Measurements from ENCODE around the gene SOST. TPM values are rescaled to one million over a fixed set of nuclear protein-coding genes. Genes with fewer than 3 reads are reported as not detected.
A peak's percentile ranks its signal among the peaks of the same experiment; 100 is the strongest.

The SOST gene
- total RNA-seq, 1 donor from 2014 or later, result not detected

- H3K36me3 Mint-ChIP-seq (ENCODE audit: low read depth, unreplicated experiment), result peaks cover 26% of the 10 kb centered on the region
- Histone ChIP-seq H3K4me1 (ENCODE audit: insufficient read depth, low read length) (no peaks in the 10 kb centered on the region), H3K27ac (ENCODE audit: low read depth, low read length) (no peak overlapping the region), H3K79me2 (ENCODE audit: insufficient read depth, low read length) (no peaks in the 10 kb centered on the region), H2AFZ (ENCODE audit: low read depth, low read length) (no peak overlapping the region), H4K20me1 (ENCODE audit: insufficient read depth, low read length) (peaks cover 37% of the 10 kb centered on the region), H3K27me3 (ENCODE audit: insufficient read depth, low read length) (no peaks in the 10 kb centered on the region), H3K4me3 (ENCODE audit: insufficient read depth, low read depth, low read length) (no peak overlapping the region), H3K4me2 (ENCODE audit: low read length) (no peak overlapping the region), H3K9ac (ENCODE audit: low read length) (no peak overlapping the region), H3K9me3 (ENCODE audit: insufficient read depth, low read depth, low read length) (no peaks in the 10 kb centered on the region), H3K36me3 (ENCODE audit: insufficient read depth, low read length) (peaks cover 36% of the 10 kb centered on the region)
- no peaks in the 10 kb centered on the region for H3K27me3 Mint-ChIP-seq (ENCODE audit: low read depth, unreplicated experiment)
- H3K4me3 Mint-ChIP-seq (ENCODE audit: unreplicated experiment), result no peak overlapping the region
- no peaks in the 10 kb centered on the region for H3K4me1 Mint-ChIP-seq (ENCODE audit: low read depth, unreplicated experiment)
- no peak for DNase-seq (ENCODE audit: low read depth)
- TF ChIP-seq EZH2 (IDR thresholded peaks at IDR 0.05; ENCODE audit: insufficient read depth, low read length) (no peak), CTCF (IDR thresholded peaks at IDR 0.05; ENCODE audit: insufficient read depth, low read depth, low read length) (no peak)
- no peaks in the 10 kb centered on the region for H3K9me3 Mint-ChIP-seq (ENCODE audit: unreplicated experiment)
- no peak for FAIRE-seq
- no peak overlapping the region for H3K27ac Mint-ChIP-seq (ENCODE audit: unreplicated experiment)
Measured at GRCh38 chr17:43769426-43769825, 10.8 kb upstream of the SOST start.

- FAIRE-seq (no peak), DNase-seq (ENCODE audit: low read depth) (no peak)
- peaks cover 31% of the 10 kb centered on the region for H3K36me3 ChIP-seq (ENCODE audit: insufficient read depth, low read length)
- H3K4me2 ChIP-seq (ENCODE audit: low read length), result no peak overlapping the region
- H3K79me2 ChIP-seq (ENCODE audit: insufficient read depth, low read length), result no peaks in the 10 kb centered on the region
- no peaks in the 10 kb centered on the region for H3K4me1 ChIP-seq (ENCODE audit: insufficient read depth, low read length)
- H3K9ac ChIP-seq (ENCODE audit: low read length), result no peak overlapping the region
- H3K27ac Mint-ChIP-seq (ENCODE audit: unreplicated experiment), result peak overlapping the region; percentile 41
- H3K27me3 ChIP-seq (ENCODE audit: insufficient read depth, low read length), result no peaks in the 10 kb centered on the region
- H4K20me1 ChIP-seq (ENCODE audit: insufficient read depth, low read length), result peaks cover 32% of the 10 kb centered on the region
- H2AFZ ChIP-seq (ENCODE audit: low read depth, low read length), result no peak overlapping the region
- peaks cover 26% of the 10 kb centered on the region for H3K36me3 Mint-ChIP-seq (ENCODE audit: low read depth, unreplicated experiment)
- TF ChIP-seq CTCF (IDR thresholded peaks at IDR 0.05; ENCODE audit: insufficient read depth, low read depth, low read length) (no peak), EZH2 (IDR thresholded peaks at IDR 0.05; ENCODE audit: insufficient read depth, low read length) (no peak)
- no peaks in the 10 kb centered on the region for H3K9me3 ChIP-seq (ENCODE audit: insufficient read depth, low read depth, low read length)
- H3K9me3 Mint-ChIP-seq (ENCODE audit: unreplicated experiment), result no peaks in the 10 kb centered on the region
- H3K4me1 Mint-ChIP-seq (ENCODE audit: low read depth, unreplicated experiment), result no peaks in the 10 kb centered on the region
- no peak overlapping the region for H3K27ac ChIP-seq (ENCODE audit: low read depth, low read length)
- H3K4me3 ChIP-seq (ENCODE audit: insufficient read depth, low read depth, low read length), result no peak overlapping the region
- no peak overlapping the region for H3K4me3 Mint-ChIP-seq (ENCODE audit: unreplicated experiment)
- no peaks in the 10 kb centered on the region for H3K27me3 Mint-ChIP-seq (ENCODE audit: low read depth, unreplicated experiment)
Measured at GRCh38 chr17:43768943-43769342, 10.4 kb upstream of the SOST start.

GRCh38 chr17:43768382-43768781 is 9.8 kb upstream of the SOST start:
- Histone ChIP-seq H2AFZ (ENCODE audit: low read depth, low read length) (no peak overlapping the region), H3K36me3 (ENCODE audit: insufficient read depth, low read length) (peaks cover 29% of the 10 kb centered on the region), H3K9ac (ENCODE audit: low read length) (no peak overlapping the region), H3K27me3 (ENCODE audit: insufficient read depth, low read length) (no peaks in the 10 kb centered on the region), H3K4me2 (ENCODE audit: low read length) (no peak overlapping the region), H3K9me3 (ENCODE audit: insufficient read depth, low read depth, low read length) (no peaks in the 10 kb centered on the region), H3K4me3 (ENCODE audit: insufficient read depth, low read depth, low read length) (no peak overlapping the region), H3K4me1 (ENCODE audit: insufficient read depth, low read length) (no peaks in the 10 kb centered on the region), H3K79me2 (ENCODE audit: insufficient read depth, low read length) (no peaks in the 10 kb centered on the region), H4K20me1 (ENCODE audit: insufficient read depth, low read length) (peaks cover 30% of the 10 kb centered on the region), H3K27ac (ENCODE audit: low read depth, low read length) (no peak overlapping the region)
- TF ChIP-seq CTCF (IDR thresholded peaks at IDR 0.05; ENCODE audit: insufficient read depth, low read depth, low read length), result no peak
- TF ChIP-seq EZH2 (IDR thresholded peaks at IDR 0.05; ENCODE audit: insufficient read depth, low read length), result no peak
- Mint-ChIP-seq H3K4me1 (ENCODE audit: low read depth, unreplicated experiment) (no peaks in the 10 kb centered on the region), H3K27me3 (ENCODE audit: low read depth, unreplicated experiment) (peaks cover 2% of the 10 kb centered on the region), H3K4me3 (ENCODE audit: unreplicated experiment) (no peak overlapping the region), H3K36me3 (ENCODE audit: low read depth, unreplicated experiment) (peaks cover 24% of the 10 kb centered on the region), H3K9me3 (ENCODE audit: unreplicated experiment) (no peaks in the 10 kb centered on the region), H3K27ac (ENCODE audit: unreplicated experiment) (no peak overlapping the region)
- FAIRE-seq (no peak), DNase-seq (ENCODE audit: low read depth) (no peak)
